CD4-positive, alpha-beta T cell treated with Interleukin-10 for 1 hour (primary cell): Measurements from ENCODE around the gene RHOA.

Experiments used
- DNase-seq: peaks from one replicate; pipeline ENCODE4 v3.0.0-alpha.2; 2020

The RHOA gene

DNA sequence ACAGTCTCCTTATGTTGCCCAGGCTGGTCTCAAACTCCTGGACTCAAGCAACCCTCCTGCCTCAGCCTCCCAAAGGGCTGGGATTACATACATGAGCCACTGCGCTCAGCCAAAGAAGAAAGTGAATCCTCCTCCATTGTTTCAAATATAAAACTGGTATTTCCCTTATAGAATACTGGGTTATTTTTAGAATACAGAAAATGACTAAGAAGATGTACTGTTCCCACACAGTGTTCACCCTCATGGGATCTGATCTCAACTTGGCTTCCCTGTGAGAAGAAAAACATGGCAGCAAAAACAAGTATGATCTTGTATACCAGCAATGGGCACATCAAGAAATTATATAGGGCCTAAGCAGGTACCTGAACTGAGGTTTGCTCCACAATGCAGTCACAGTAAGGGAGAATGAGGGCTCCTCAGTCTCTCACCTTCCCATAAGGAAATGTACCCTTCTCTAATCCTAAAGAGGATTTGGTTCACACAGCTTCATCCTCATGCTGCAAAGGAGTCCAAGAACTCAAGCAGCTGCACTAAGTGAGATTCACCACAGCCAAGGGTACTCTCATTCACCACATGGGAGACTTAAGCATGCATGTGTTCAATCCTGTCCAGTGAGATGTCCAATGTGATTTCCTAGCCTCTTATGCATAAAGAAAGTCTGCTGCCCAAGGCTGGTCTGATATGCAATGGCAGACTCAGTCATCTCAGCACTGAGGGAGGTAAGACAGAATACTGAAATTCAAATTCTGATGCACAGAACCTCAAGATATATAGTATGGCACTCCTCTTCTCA, 97.7 kb downstream of the RHOA start:
- no peak for DNase-seq

DNA sequence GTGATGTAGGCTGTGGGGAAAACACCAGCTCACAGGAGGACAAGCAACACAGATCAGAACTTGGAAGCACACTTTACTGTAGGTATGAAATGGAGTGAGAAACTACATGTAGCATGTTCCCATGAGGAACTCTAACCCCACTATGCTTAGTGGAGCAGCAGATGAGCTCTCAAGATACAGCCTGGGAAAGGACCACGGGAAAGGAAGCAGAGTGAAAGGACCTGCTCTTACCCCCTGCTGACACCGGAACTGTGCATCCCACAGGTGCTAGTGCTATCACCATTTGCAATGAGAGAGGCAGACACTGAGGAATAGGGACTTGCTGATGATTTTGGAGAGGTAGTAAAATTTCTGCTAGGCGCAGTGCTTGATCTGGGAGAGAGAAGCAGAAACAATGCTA, 100.5 kb downstream of the RHOA start:
- no peak for DNase-seq

DNA sequence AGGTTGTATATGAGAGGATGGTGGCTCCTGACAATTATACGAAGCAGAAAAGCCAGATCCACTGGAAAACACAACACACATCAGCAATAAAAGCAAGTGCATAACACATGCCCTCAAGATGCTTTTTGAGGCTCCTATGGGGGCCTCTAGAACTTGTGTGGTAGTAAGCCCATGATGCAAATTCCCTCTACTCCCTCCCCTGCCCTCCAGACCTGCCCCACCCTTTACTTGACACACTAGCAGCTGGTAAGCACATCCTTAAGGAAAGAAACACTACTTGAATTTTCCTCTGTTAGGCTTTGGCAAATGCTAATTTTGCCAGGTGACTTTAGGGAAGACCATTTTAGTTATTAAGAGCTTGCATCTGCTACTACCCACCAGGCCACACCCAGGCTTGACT, 101.1 kb downstream of the RHOA start:
- DNase-seq, result no peak
